Umbilical cord (tissue), 2 donors: ENCODE results near the gene PET100. TPM values are rescaled to one million over a fixed set of nuclear protein-coding genes. Genes with fewer than 3 reads are reported as not detected.

Source experiments
- DNase-seq: peaks from one replicate; pipeline ENCODE4 v3.0.0-alpha.2; 2015; ENCODE audit warnings: low spot score
- total RNA-seq: library from RNA; depleted of rRNA; stranded (reverse); fragments of >200 nt; gene quantifications from one replicate; pipeline ENCODE4 v1.2.3, GENCODE V29; 2014; ENCODE audit warnings: low replicate concordance; ENCODE audit not compliant: insufficient read depth

The PET100 gene
- total RNA-seq, 1 donor from 2014 or later = 25.5 TPM

DNA sequence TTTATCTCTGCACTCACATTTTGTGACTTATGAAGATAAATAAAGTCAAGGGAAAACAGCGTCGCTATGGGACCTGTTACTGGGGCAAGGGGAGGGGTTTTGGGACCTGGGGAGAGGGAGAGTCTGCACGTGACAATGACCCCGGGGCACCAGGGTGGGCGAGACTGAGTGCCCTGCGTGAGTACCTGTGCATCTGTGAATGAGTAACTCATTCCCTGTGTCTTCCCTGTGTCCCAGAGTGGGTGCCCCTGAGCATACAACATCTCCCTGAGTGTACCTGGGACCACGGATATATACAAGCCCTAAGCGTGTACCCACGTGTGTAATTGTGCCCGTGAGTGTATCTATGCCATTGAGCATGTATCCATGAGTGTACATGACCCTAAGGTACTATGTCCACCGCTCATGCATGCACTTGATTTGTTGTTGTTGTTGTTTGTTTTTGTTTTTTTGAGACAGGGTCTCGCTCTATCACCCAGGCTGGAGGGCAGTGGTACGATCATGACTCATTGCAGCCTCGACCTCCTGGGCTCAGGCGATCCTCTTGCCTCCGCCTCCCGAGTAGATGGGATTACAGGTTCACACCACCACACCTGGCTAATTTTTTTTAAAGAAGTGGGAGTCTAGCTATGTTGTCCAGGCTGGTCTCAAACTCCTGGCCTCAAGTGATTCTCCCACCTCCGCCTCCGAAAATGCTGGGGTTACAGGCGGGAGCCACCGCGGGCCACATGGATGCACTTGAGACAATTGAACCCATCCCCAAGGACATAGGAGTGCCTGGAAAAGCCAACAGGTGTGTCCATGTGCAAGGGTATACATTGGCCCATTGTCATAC, 50.4 kb downstream of the PET100 start:
- DNase-seq = no peak

DNA sequence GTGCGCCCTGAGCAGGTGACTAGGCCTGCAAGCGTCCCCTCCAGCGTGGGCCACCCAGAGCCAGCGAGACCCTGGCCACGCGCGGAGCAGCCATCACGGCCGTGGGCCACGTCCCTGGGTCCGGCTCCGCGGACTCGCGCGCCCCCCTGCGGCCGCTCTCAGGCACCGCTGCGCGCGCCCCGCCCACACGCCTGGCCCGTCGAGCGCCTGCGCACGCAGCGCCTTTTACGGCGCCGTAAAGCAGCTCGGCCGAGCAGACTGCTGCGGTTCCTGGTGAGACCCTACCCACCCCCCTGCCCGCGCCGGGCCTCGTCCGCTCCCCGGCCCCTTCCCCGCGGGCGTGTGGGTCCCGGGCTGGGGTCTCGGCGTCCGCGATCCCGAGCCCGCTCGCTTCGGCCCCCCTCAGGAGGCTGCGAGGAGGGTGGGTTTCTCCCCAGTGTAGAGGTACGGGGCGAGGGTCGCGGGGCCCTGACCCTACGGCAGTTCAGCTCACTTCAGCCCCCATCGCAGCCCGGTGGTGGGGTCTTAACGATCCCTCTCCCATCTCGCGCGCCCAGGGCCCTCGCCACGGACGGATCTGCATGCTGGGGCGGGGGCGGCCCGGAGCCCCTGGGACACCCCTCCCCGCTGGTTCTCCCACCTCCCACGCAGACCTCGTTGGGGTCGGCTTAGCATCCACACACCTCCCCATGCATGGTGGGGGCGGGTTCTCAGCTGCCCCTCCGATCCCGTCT, 51.2 kb downstream of the PET100 start, which contains the start of gene TRAPPC5:
TSS of gene TRAPPC5 (plus strand) at position 228 of the 734 bp plus-strand sequence. CDS start 1,421 bp downstream, outside the sequence.
- peak; percentile 87 for DNase-seq

Other genes with a start within 250 kb of the PET100 start
- gene PEX11G, start 140.8 kb upstream of the PET100 start, total RNA-seq = not detected
- gene ZNF358, start 113.7 kb upstream of the PET100 start, total RNA-seq = 29.9 TPM
- gene MCOLN1, start 107.2 kb upstream of the PET100 start, total RNA-seq = 5.8 TPM
- gene PNPLA6, start 94.1 kb upstream of the PET100 start, total RNA-seq = 35.6 TPM
- 1.2 TPM for gene CAMSAP3, start 33.9 kb upstream of the PET100 start, total RNA-seq
- 18.3 TPM for gene XAB2, start 248 bp upstream of the PET100 start, total RNA-seq
- not detected for gene PCP2, start 3.9 kb downstream of the PET100 start, total RNA-seq
- 8.4 TPM for gene STXBP2, start 7.3 kb downstream of the PET100 start, total RNA-seq
- gene RETN, start 39.3 kb downstream of the PET100 start, total RNA-seq = not detected
- gene MCEMP1, start 47.3 kb downstream of the PET100 start, total RNA-seq = 0.96 TPM
- gene TRAPPC5, start 51.0 kb downstream of the PET100 start, total RNA-seq = 19.3 TPM
- gene FCER2, start 72.3 kb downstream of the PET100 start, total RNA-seq = not detected
- 1.2 TPM for gene CLEC4G, start 102.3 kb downstream of the PET100 start, total RNA-seq
- gene CD209, start 117.7 kb downstream of the PET100 start, total RNA-seq = 17.8 TPM
- 1.7 TPM for gene CLEC4M, start 133.4 kb downstream of the PET100 start, total RNA-seq
- 11.6 TPM for gene EVI5L, start 200.4 kb downstream of the PET100 start, total RNA-seq
- 0.96 TPM for gene PRR36, start 244.6 kb downstream of the PET100 start, total RNA-seq